A204.1 (cell line): ENCODE data around the gene TAF7L.

Experiments used
- FAIRE-seq: peaks from 2 replicates; lab custom pipeline; 2012; peaks lifted over from hg19 to GRCh38; lab: Jason Lieb, UNC

TAF7L gene

GRCh38 chrX:101220662-101221260 lies 70.4 kb downstream of the TAF7L start:
- no peak for FAIRE-seq

- FAIRE-seq: no peak
Observed at GRCh38 chrX:101219864-101220346, 71.2 kb downstream of the TAF7L start.

- FAIRE-seq: no peak
Observed at GRCh38 chrX:101219116-101219863, 71.8 kb downstream of the TAF7L start, which contains the start of gene DRP2. Gene DRP2 (plus strand): TSS chrX:101219786. CDS start chrX:101231648, 11,862 bp downstream.
